Endometrium (tissue), 2 donors: ENCODE measurements around the gene TOX2.

Experiments
- FAIRE-seq: peaks from 2 replicates; lab custom pipeline; 2012; peaks lifted over from hg19 to GRCh38; lab: Jason Lieb, UNC
- donor health status: control.
- donor health status: control.

The TOX2 gene

GRCh38 chr20:44001667-44002596, 87.3 kb downstream of the TOX2 start:
- no peak for FAIRE-seq

GRCh38 chr20:44002861-44003260, 88.2 kb downstream of the TOX2 start:
- FAIRE-seq = no peak

- FAIRE-seq = no peak
Observed at GRCh38 chr20:44003609-44004008, 89.0 kb downstream of the TOX2 start.

GRCh38 chr20:44004306-44004915, 89.8 kb downstream of the TOX2 start:
- no peak for FAIRE-seq

- FAIRE-seq = no peak
Observed at GRCh38 chr20:44005661-44006060, 91.0 kb downstream of the TOX2 start.

- no peak for FAIRE-seq
Observed at GRCh38 chr20:44006126-44006525, 91.5 kb downstream of the TOX2 start.

GRCh38 chr20:44006578-44006977, 91.9 kb downstream of the TOX2 start:
- no peak for FAIRE-seq

GRCh38 chr20:44008806-44009678, 94.4 kb downstream of the TOX2 start:
- no peak for FAIRE-seq

GRCh38 chr20:44009679-44009992, 95.0 kb downstream of the TOX2 start:
- FAIRE-seq = no peak

GRCh38 chr20:44010162-44010704, 95.6 kb downstream of the TOX2 start:
- FAIRE-seq = no peak

GRCh38 chr20:44011251-44011940, 96.7 kb downstream of the TOX2 start:
- no peak for FAIRE-seq

- no peak for FAIRE-seq
Observed at GRCh38 chr20:44012466-44013226, 98.0 kb downstream of the TOX2 start.

- FAIRE-seq = no peak
Observed at GRCh38 chr20:44014807-44015732, 100.4 kb downstream of the TOX2 start.

GRCh38 chr20:44015733-44016103, 101.1 kb downstream of the TOX2 start:
- no peak for FAIRE-seq

GRCh38 chr20:44016525-44016924, 101.9 kb downstream of the TOX2 start:
- no peak for FAIRE-seq

GRCh38 chr20:44017211-44017610, 102.6 kb downstream of the TOX2 start:
- FAIRE-seq = no peak

- no peak for FAIRE-seq
Observed at GRCh38 chr20:44017905-44018258, 103.2 kb downstream of the TOX2 start.

GRCh38 chr20:44018259-44018941, 103.7 kb downstream of the TOX2 start:
- FAIRE-seq = no peak

- FAIRE-seq = no peak
Observed at GRCh38 chr20:44018942-44019637, 104.4 kb downstream of the TOX2 start.
